Spleen (tissue), 11 donors: ENCODE measurements around the gene PCGF5. TPM values are rescaled to one million over a fixed set of nuclear protein-coding genes. Genes with fewer than 3 reads are reported as not detected.
"Not testable (repeated sequence)": the region's sequence is repeated elsewhere in the genome, so short reads cannot be mapped to it uniquely, and the experiment has no call there.

Experiments used
- DNase-seq: peaks from one replicate; pipeline ENCODE4 v3.0.0-alpha.2; 2020
- H3K27ac ChIP-seq, 8 donors: fragments of 200-600 bp; sonication (generic) in 7 of 8; 1 replicate in 4 of 8; 2 replicates in 4 of 8; pipeline versions ENCODE4 v1.5.0 to v1.8.0; 2016 to 2021; ENCODE audit warnings: inconsistent platforms in 4 of 8, mild to moderate bottlenecking in 4 of 8, moderate library complexity in 1 of 8
- H3K27me3 ChIP-seq, 7 donors: fragments of 200-600 bp; sonication (generic) in 6 of 7; replicated peaks in 1 of 7; 1 replicate in 4 of 7; 2 replicates in 3 of 7; pipeline versions ENCODE4 v1.5.0 to v1.8.0; 2016 to 2021; ENCODE audit warnings: inconsistent platforms in 3 of 7, mild to moderate bottlenecking in 1 of 7
- H3K36me3 ChIP-seq, 6 donors: fragments of 200-600 bp; sonication (generic) in 5 of 6; 1 replicate in 4 of 6; 2 replicates in 2 of 6; pipeline versions ENCODE4 v1.5.0 to v1.8.0; 2016 to 2021; ENCODE audit warnings: inconsistent platforms in 2 of 6
- H3K4me1 ChIP-seq, 6 donors: fragments of 200-600 bp; sonication (generic) in 5 of 6; 1 replicate in 3 of 6; 2 replicates in 3 of 6; pipeline versions ENCODE4 v1.5.0 to v1.8.0; 2016 to 2021; ENCODE audit warnings: inconsistent platforms in 3 of 6
- H3K4me3 ChIP-seq, 8 donors: fragments of 200-600 bp; sonication (generic) in 7 of 8; 1 replicate in 4 of 8; 2 replicates in 4 of 8; pipeline versions ENCODE4 v1.5.0 to v1.8.0; 2016 to 2021; ENCODE audit warnings: inconsistent platforms in 4 of 8, mild to moderate bottlenecking in 4 of 8, moderate library complexity in 2 of 8
- H3K9me3 ChIP-seq, 8 donors: fragments of 200-600 bp; sonication (generic) in 7 of 8; 1 replicate in 4 of 8; 2 replicates in 4 of 8; pipeline versions ENCODE4 v1.5.0 to v1.8.0; 2016 to 2021; ENCODE audit warnings: inconsistent platforms in 4 of 8
- POLR2A ChIP-seq, 3 donors: fragments of 450-650 bp; IDR thresholded peaks; one replicate each; pipeline ENCODE4 v1.5.1; 2017; ENCODE audit warnings: antibody characterized with exemption in 3 of 3, mild to moderate bottlenecking in 1 of 3
- POLR2AphosphoS5 ChIP-seq, 3 donors: sonication (generic); formaldehyde crosslinking; IDR thresholded peaks; one replicate each; pipeline ENCODE4 v1.5.1; 2017; ENCODE audit warnings: antibody characterized with exemption in 3 of 3
- WGBS, 5 donors: extraction: QIAGEN DNeasy Blood & Tissue Kit in 3 of 5; methylation state at CpG; one replicate each; pipeline versions ENCODE4 v1.1.5 to v1.1.7; 2013 to 2018; 5-methylcytosine and 5-hydroxymethylcytosine counted together
- intact Hi-C: fragments of 100-400 bp; cut with DNase I; formaldehyde crosslinking; loops from one replicate; pipeline ENCODE4 v1.15.0; 2023; ENCODE audit warnings: low total_unique reads
- polyA plus RNA-seq, 3 donors: library from polyadenylated mRNA; stranded (reverse); fragments of 200-250 nt; gene quantifications; one replicate each; pipeline ENCODE4 v1.2.1, GENCODE V29; 2013
- total RNA-seq, 7 donors: library from RNA; depleted of rRNA in 3 of 7; stranded (reverse); fragments of >200 nt in 3 of 7; fragmentation: NEBNext Ultra II Directional in 4 of 7; extraction: Animal tissue kit (Norgen Biotek cat#: 25700) in 4 of 7; gene quantifications; one replicate each; pipeline versions ENCODE4 v1.1.0 to v1.2.1, GENCODE V29; 2016 to 2021
- TF ChIP-seq, protein P1 (sequence below), 11 experiments: fragments of 200-600 bp in 7 of 11; fragments of 450-650 bp in 4 of 11; sonication (generic) in 4 of 11; IDR thresholded peaks in 8 of 11; conservative IDR thresholded peaks in 3 of 11; 1 replicate in 7 of 11; 2 replicates in 4 of 11; pipeline versions ENCODE4 v1.4.0 to v1.8.0; 2016 to 2021; ENCODE audit warnings: antibody characterized with exemption in 11 of 11, inconsistent platforms in 4 of 11, mild to moderate bottlenecking in 1 of 11
- donor health status: healthy with polysubstance abuse.
- donor health status: DM: no; HTN: no; CAD: no; lungs with moderate emphysema.
- donor health status: DM: no; HTN: no; CAD: no.
- donor health status: Bipolar disorder and iron deficiency.
- donor health status: healthy.
- donor health status: DM: no; HTN: no; CAD: no.
- donor health status: DM: yes; HTN: yes; CAD: no.

Gene PCGF5
- total and polyA plus RNA-seq, 10 donors, result 20.4 to 68.5 (median 50.8) TPM

DNA sequence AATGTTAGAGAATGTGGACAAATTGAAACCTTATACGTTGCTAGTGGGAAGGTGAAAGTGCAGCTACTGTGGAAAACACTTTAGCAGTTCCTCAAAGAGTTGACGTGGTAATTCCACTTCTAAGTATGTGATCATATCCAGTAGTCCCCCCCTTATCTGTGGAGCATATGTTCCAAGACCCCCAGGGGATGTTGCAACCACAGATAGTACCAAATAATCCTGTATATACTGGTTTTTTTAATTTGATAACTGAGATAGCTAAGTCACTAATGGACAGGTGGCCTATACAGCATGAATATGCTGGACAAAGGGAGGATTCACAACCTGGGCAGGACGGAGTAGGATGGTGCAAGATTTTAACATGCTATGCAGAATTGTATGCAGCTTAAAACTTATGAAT lies 36.8 kb downstream of the PCGF5 start:
- H3K9me3 ChIP-seq, result peaks cover 0 to 10% (median 7%) of the 10 kb centered on the region in 8 donors
- no peak overlapping the region for H3K4me3 ChIP-seq
- peaks cover 3 to 86% (median 44%) of the 10 kb centered on the region in 6 donors for H3K36me3 ChIP-seq
- TF ChIP-seq, protein P1, sequence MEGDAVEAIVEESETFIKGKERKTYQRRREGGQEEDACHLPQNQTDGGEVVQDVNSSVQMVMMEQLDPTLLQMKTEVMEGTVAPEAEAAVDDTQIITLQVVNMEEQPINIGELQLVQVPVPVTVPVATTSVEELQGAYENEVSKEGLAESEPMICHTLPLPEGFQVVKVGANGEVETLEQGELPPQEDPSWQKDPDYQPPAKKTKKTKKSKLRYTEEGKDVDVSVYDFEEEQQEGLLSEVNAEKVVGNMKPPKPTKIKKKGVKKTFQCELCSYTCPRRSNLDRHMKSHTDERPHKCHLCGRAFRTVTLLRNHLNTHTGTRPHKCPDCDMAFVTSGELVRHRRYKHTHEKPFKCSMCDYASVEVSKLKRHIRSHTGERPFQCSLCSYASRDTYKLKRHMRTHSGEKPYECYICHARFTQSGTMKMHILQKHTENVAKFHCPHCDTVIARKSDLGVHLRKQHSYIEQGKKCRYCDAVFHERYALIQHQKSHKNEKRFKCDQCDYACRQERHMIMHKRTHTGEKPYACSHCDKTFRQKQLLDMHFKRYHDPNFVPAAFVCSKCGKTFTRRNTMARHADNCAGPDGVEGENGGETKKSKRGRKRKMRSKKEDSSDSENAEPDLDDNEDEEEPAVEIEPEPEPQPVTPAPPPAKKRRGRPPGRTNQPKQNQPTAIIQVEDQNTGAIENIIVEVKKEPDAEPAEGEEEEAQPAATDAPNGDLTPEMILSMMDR (IDR thresholded peaks at IDR 0.05 in 8 of 11, conservative IDR thresholded peaks at IDR 0.05 in 3 of 11), result no peak
- TF ChIP-seq POLR2A (IDR thresholded peaks at IDR 0.05) (no peak), POLR2AphosphoS5 (IDR thresholded peaks at IDR 0.05) (no peak)
- no peaks in the 10 kb centered on the region for H3K4me1 ChIP-seq
- no peak for DNase-seq
- WGBS, 5 donors, result 85 to 91% (median 87%) methylated on average over 3 of the region's 3 CpGs
- intact Hi-C loops, result no loop called here
- H3K27ac ChIP-seq, result no peak overlapping the region
- H3K27me3 ChIP-seq, result no peaks in the 10 kb centered on the region

DNA sequence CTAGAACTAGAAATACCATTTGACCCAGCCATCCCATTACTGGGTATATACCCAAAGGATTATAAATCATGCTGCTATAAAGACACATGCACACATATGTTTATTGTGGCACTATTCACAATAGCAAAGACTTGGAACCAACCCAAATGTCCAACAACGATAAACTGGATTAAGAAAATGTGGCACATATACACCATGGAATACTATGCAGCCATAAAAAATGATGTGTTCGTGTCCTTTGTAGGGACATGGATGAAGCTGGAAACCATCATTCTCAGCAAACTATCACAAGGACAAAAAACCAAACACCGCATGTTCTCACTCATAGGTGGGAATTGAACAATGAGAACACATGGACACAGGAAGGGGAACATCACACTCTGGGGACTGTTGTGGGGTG lies 40.0 kb downstream of the PCGF5 start:
- 85 to 100% (median 91%) methylated on average over 2 to 3 of the region's 3 CpGs for WGBS, 5 donors
- H3K4me3 ChIP-seq, H3K27me3 ChIP-seq, H3K9me3 ChIP-seq, intact Hi-C loops, H3K4me1 ChIP-seq, H3K27ac ChIP-seq, DNase-seq: not testable (repeated sequence)
- H3K36me3 ChIP-seq, result peaks cover 0 to 86% (median 17%) of the 10 kb centered on the region in 6 donors

DNA sequence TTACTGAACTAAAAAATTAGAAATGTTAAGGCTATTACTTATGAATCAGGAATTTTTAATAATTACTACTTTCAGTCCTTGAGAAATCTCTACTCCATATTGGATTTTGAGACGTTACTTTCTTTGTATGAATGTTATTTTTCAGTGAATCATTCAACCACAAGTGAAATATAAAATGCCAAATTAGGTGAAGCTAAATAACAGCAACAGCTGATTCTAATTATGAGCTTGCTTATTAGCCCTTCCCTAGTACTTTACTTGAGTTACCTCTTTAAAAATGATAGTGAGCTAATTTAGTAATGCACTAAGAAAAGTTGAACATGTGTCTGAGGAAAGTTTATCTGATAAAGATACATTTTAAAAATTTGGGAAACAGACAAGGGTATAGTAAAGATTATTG lies 51.4 kb downstream of the PCGF5 start:
- peaks cover 0 to 85% (median 19%) of the 10 kb centered on the region in 6 donors for H3K36me3 ChIP-seq
- no peak overlapping the region for H3K27ac ChIP-seq
- no peaks in the 10 kb centered on the region for H3K9me3 ChIP-seq
- no peak overlapping the region for H3K4me3 ChIP-seq
- DNase-seq, result no peak
- H3K4me1 ChIP-seq, result no peaks in the 10 kb centered on the region
- intact Hi-C loops, result no loop called here
- H3K27me3 ChIP-seq, result no peaks in the 10 kb centered on the region
- 87 to 95% (median 93%) methylated on average over 1 of the region's 1 CpG for WGBS, 5 donors
- TF ChIP-seq POLR2AphosphoS5 (IDR thresholded peaks at IDR 0.05) (no peak), POLR2A (IDR thresholded peaks at IDR 0.05) (no peak)
- TF ChIP-seq, protein P1 (IDR thresholded peaks at IDR 0.05 in 8 of 11, conservative IDR thresholded peaks at IDR 0.05 in 3 of 11), result no peak

DNA sequence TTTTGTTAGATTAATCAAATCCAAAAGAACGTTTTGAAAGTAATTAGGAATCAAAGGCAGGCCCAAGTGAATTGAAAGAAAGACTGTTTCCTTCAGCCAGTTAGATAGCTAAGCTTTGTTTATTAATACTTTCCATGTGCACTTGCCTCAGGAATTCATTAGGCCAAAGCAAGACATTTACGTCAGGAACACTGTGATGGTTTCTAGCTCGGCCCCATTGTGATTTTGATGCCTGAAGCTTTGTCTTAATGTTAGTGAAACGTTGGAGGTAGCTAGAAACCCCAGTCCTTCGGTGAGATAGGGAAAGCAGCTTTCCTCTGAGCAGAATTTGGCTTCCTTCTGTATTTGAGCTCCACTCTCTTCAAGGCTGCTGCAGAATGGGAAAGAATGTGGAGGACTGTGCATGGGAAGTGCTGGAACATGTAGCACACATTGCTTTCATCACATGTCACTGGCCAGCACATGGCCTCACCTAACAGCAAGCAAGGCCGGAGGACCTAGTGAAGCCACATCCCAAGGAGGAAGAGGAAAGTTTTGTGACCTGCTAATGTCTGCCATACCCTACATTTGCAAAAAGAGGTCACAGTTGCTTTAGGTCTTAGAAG lies 64.1 kb downstream of the PCGF5 start:
- Histone ChIP-seq H3K27me3 (no peaks in the 10 kb centered on the region), H3K36me3 (peaks cover 0 to 31% (median 9%) of the 10 kb centered on the region in 6 donors), H3K4me1 (no peaks in the 10 kb centered on the region), H3K4me3 (no peak overlapping the region), H3K9me3 (no peaks in the 10 kb centered on the region), H3K27ac (no peak overlapping the region)
- TF ChIP-seq POLR2A (IDR thresholded peaks at IDR 0.05) (no peak), POLR2AphosphoS5 (IDR thresholded peaks at IDR 0.05) (no peak)
- TF ChIP-seq, protein P1 (IDR thresholded peaks at IDR 0.05 in 8 of 11, conservative IDR thresholded peaks at IDR 0.05 in 3 of 11), result no peak
- DNase-seq, result no peak
- 86 to 91% (median 91%) methylated on average over 6 of the region's 6 CpGs for WGBS, 5 donors
- intact Hi-C loops, result no loop called here
